AML-193 (cell line): Measurements from ENCODE around the gene DCTN1.

Experiments used
- DNase-seq, 2 experiments: peaks; one replicate each; lab custom pipeline; 2025; lab: John Stamatoyannopoulos, UW

The DCTN1 gene

GRCh38 chr2:74413001-74413698, 33.0 kb upstream of the DCTN1 start:
- no peak for DNase-seq

DNA sequence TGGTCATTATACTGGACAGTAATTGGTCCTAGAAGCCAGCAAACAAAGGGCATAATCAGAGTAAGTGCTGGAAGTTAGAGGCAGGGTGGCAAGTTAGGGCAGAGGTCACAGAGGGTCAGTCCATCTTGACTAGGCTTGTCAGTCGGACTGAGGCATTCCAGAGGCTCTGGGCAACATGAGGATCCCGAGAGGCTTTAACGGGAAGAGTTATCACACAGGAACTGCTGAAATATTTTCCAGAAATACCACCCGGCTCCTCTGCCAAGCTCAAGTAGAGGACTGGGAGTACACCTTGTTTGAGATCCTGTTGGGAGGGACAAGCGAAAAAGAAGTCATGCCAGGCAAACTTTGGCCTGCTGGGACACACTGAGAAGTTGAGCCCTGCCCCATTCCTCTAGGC, 27.6 kb upstream of the DCTN1 start:
- DNase-seq = no peak

DNA sequence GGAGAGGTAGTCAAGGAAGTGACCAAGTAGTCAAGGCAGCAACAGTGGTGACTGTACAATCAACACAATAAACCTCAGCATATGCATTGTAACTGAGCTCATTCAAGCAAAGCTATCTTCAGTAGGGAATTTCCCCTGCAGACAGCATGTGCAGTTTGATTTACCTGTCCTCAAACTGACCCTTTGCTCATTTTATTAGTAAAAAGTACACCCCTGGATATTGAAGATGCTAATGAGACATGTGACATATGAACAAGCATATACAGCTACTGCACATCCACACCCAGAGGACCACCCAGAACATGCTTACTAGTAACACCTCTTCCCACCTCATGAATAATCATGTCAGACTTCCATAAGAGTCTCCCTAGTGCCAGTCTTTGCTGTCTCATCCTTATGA, 25.9 kb upstream of the DCTN1 start:
- no peak for DNase-seq

DNA sequence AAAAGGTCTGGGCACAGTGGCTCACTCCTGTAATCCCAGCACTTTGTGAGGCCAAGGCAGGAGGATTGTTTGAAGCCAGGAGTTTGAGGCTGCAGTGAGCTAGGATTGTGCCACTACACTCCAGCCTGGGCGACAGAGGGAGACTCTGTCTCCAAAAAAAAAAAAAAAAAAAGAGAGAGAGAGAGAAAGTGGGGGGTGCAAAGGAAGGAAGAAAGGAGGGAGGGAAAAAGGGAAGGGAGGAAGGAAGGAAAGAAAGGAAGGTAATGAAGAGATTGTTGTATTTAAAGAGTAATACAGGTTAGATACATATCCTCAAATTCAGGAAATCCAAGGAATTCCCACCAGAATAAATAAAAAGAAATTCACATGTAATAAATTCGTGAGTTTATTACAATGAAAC, 21.8 kb upstream of the DCTN1 start:
- DNase-seq = no peak

GRCh38 chr2:74399785-74400184, 19.7 kb upstream of the DCTN1 start:
- DNase-seq = peak; percentile 60 to 65

- DNase-seq = no peak
These were observed 16.0 kb upstream of the DCTN1 start for GRCh38 chr2:74396149-74396548.

DNA sequence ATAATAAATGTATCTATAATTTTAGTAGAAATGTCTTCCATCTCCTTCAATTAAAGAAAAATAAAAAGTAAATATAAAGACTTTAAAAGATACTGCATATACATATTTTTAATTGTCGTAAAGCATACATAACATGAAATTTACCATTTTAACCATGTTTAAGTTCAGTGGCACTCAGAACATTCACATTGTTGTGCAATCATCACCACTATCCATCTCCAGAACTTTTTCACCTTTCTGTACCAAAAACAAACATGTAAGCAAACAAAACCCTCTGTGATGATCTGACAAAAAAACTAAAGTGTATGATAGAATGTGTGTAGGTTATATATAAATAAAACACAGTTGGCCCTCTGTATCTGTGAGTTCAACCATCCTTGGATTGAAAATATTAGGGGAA, 13.4 kb upstream of the DCTN1 start:
- DNase-seq = no peak

DNA sequence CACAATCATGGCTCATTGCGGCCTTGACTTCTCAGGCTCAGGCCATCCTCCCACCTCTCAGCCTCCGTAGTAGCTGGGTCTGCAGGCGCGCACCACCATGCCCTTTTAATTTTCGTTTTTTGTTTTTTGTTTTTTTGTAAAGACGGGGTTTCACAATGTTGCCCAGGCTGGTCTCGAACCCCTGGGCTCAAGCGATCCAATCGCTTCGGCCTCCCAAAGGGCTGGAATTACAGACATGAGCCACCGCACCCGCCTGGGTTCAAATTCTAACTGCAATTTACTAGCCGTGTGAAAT, 12.3 kb upstream of the DCTN1 start:
- no peak for DNase-seq

- DNase-seq = peak; percentile 84 to 89
These were observed 11.7 kb upstream of the DCTN1 start for GRCh38 chr2:74391580-74392448.

DNA sequence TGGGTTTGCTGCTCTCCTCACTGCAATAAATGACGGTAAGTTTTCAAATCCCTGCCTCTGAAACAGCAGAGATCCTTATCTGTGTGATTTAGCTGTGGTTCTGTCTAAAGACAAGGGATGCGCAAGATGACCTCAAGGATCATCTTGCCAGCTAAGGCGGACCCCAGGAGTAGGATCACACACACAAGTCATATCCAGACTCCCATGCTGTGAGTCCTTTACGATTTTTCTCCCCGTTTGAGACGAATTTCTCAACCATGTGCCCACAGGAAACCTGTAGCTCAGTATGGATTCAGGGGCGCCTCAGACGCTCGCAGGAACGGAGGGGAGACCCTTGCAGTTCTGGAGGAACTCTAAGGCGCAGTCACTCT, 11.1 kb upstream of the DCTN1 start:
- peak in 1 of 2 experiments; percentile 22 for DNase-seq

DNA sequence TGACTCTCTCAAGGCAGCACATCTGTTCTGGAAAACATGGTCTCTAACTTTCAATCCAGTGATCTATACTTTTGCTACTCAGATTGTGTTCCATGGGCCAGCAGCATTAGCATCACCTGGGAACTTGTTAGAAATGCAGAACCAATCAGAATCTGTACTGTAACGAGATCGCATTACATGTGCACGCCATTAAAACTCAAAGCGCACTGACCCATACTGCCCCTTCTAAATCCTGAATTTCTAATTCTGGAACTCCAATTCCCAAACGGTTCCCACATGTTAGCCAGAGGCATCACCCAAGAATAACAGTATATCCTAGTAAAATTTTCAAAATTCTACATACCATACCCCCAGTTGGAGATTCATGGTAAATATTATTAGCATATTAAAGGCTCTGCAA, 10.5 kb upstream of the DCTN1 start:
- no peak for DNase-seq

DNA sequence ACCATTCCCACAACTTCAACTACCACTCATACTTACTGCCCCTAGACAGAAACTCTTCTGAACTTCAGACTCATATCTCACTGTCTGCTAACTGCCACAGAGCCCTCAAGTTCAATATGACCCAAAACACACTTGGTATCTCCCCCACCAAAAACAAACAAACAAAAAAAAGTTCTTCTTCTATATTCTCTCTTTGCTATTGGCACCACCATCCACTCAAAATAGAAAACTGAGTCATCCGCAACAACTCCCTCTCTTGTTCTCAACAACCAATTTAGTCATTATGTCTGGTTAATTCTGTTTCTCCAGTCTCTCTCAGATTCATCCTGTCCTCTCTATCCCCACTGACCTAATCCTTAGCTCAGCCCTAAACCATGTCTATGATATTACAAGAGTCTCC, 7.2 kb upstream of the DCTN1 start:
- no peak for DNase-seq

GRCh38 chr2:74385396-74385795, 5.3 kb upstream of the DCTN1 start:
- DNase-seq = no peak

GRCh38 chr2:74384051-74384450, 3.9 kb upstream of the DCTN1 start:
- DNase-seq = no peak

GRCh38 chr2:74383254-74383653, 3.1 kb upstream of the DCTN1 start:
- DNase-seq = no peak

- DNase-seq = no peak
These were observed 1.6 kb upstream of the DCTN1 start for GRCh38 chr2:74381751-74382150.

DNA sequence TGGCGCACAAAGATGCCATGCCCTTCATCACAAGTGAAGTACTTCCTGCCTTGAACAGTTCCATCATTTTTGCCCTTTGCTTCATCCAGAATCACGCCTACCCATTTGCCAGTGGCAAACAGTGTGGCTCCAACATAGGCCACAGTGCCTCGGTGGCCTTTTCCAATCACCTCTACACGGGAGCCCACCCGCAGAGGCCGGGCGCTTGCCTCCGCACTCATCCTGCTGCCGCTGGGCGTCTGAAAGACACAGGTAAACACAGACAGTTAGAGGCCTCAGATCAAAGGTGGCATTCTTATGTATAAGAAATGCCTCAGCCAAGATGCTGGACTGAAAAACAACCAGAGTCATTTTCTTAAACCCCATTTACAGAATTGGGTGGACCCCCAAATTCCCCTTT, 2.1 kb downstream of the DCTN1 start:
- DNase-seq = no peak

DNA sequence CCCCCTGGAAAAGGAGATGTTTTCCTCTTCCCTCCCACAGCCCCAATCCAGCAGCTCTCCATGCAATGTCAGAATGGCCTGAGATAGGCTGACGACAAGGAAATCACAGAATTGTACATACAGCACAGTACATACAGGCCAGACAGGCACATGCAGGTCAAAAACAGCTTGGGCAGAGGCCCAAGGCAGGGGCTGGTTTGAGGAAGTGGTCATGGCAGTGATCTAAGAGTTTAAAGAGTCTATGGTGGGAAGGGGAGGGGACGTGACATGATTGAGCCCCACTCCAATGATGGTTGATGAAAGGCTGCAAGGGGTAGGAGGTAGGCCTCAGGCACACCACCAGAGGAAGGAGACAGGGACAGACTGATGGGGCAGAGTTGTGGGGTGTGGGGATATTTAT, 4.3 kb downstream of the DCTN1 start:
- no peak for DNase-seq

GRCh38 chr2:74374509-74375205, 5.5 kb downstream of the DCTN1 start:
- DNase-seq = no peak

DNA sequence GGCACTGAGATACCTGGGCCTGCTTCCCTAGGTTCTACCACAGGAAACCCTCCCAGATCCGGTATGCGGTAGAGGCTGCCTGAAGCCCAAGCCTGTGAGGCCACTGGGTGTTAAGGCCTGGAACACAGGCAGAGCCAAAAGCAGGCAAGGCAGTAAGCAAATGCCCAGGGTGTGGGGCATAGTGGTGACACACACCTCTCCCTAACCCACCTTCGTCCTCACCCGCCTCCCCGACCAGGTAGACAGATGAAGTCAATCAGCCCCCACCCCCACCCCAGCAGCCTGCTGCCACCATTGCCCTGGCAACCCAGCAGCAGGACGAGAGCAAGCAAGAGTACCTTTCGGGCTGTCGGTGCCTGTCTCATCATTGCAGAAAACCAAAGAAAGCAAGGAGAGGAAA, 6.1 kb downstream of the DCTN1 start:
- no peak for DNase-seq

GRCh38 chr2:74373221-74373676, 6.9 kb downstream of the DCTN1 start:
- no peak for DNase-seq

DNA sequence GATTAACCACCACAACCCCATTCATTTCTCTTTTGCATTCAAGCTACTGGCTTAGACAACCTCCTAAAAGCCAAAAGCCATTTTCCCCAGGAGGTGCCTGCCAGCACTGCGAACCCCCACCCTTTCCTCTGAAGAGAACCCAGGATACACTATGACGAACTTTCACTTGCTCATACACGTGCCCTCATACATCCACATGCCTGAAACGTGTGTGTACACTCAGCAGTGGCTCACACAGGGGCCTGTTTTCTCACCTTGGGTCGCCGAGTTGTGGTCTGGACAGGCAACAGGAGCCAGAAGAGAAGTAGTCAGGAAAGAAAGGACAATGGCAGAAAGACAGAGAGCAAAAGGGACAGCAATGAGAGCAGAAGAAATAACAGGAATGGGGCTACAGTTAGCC, 7.4 kb downstream of the DCTN1 start:
- no peak for DNase-seq

DNA sequence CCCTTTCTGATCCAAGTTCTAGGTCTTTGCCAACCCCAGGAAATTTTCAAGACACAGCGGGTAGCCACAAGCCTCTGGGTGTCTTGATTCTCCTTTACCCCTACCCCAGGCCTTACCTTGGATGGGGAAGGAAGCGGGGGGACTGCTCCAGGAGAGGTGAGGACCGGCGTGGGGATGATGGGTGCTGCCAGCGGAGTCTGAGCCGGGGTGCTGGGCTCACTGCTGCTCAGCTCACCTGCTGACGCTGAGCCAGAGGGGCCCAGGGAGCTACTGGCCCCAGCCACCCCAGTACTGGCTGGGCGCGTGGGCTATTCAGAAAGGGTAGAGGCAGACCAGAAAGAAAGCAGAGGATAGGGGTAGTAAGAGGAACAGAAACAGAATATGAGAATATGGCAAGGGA, 8.7 kb downstream of the DCTN1 start:
- DNase-seq = no peak
